GM12873 (cell line): ENCODE data around the gene DTX4.

ENCODE experiments used
- TF ChIP-seq, protein P1 (sequence below): IDR thresholded peaks from 2 replicates; pipeline ENCODE4 v1.5.1; 2012; ENCODE audit warnings: low read depth, mild to moderate bottlenecking, moderate library complexity, low read length, control low read depth; ENCODE audit not compliant: insufficient read depth; ENCODE audit errors: missing control alignments

Gene DTX4

DNA sequence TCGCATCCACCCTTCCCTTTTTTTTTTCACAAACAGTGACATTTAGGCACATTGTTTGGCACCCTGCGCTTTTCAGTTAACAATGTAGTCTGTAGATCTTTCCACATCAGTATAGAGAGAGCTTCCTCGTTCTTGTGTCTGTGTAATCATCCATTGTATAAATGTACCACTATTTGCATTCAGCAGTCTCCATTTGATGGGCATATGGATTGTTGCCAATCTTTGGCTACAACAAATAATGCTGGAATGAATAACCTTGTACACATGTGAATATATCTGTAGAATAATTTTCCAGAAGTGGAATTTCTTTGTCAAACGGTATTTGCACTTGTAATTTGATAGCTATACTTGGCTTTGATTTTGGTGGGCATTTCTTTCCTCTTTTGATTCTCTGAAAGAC, 23.7 kb downstream of the DTX4 start:
- TF ChIP-seq, protein P1, sequence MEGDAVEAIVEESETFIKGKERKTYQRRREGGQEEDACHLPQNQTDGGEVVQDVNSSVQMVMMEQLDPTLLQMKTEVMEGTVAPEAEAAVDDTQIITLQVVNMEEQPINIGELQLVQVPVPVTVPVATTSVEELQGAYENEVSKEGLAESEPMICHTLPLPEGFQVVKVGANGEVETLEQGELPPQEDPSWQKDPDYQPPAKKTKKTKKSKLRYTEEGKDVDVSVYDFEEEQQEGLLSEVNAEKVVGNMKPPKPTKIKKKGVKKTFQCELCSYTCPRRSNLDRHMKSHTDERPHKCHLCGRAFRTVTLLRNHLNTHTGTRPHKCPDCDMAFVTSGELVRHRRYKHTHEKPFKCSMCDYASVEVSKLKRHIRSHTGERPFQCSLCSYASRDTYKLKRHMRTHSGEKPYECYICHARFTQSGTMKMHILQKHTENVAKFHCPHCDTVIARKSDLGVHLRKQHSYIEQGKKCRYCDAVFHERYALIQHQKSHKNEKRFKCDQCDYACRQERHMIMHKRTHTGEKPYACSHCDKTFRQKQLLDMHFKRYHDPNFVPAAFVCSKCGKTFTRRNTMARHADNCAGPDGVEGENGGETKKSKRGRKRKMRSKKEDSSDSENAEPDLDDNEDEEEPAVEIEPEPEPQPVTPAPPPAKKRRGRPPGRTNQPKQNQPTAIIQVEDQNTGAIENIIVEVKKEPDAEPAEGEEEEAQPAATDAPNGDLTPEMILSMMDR: no peak

DNA sequence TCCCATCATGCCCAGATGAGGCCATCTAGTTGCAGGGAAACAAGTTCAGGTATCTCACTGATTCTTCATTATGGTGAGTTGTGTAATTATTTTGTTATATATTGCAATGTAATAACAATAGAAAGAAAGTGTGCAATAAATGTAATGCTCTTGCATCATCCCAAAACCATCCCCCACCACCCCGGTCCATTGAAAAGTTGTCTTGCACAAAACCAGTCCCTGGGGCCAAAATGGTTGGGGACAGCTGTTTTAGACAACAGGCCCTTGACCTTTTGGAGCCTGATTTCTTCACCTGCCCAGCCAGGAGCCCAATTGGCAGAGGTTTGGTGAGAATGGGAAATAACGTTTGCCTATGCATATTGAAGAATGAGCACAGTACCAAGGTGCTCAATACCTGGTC, 24.8 kb downstream of the DTX4 start:
- TF ChIP-seq, protein P1: no peak

DNA sequence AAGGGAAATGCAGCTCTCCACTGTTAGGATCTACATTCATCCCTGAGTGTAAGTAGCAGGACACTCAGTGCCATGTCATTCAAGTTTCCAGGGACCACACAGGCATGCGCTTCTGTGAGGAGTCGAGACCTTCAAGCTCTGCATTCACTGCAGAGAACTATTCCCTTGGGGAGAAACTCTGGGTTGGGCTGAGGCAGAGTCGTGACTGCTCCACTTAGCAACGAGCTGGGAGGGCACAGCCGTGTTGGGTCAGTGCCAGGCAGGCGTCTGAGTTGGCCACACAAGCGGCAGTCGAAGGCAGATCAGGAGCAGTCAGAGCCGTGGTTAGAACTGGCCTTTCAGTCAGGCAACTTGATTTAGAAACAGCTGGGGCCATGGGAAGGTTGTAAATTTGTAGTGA, 26.1 kb downstream of the DTX4 start:
- TF ChIP-seq, protein P1: no peak

DNA sequence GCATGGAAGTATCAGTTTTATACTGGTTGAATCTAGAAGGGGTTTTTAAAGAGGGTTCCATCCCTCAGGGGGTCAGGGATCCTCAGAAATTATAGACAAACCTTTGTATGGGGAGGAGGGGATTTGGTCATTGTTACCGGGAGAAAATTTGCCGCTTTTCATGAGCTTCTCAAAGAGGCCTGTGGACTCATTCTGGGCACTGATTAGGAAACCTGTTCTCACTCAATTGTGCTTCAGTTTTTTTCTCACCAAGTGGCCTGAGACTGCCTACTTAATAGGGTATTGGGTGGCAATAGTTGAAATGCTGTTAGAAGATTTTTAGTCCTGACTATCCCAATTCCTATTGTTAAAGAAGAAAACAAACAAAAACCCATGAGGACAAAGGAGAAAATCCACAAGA, 26.8 kb downstream of the DTX4 start:
- TF ChIP-seq, protein P1: no peak

DNA sequence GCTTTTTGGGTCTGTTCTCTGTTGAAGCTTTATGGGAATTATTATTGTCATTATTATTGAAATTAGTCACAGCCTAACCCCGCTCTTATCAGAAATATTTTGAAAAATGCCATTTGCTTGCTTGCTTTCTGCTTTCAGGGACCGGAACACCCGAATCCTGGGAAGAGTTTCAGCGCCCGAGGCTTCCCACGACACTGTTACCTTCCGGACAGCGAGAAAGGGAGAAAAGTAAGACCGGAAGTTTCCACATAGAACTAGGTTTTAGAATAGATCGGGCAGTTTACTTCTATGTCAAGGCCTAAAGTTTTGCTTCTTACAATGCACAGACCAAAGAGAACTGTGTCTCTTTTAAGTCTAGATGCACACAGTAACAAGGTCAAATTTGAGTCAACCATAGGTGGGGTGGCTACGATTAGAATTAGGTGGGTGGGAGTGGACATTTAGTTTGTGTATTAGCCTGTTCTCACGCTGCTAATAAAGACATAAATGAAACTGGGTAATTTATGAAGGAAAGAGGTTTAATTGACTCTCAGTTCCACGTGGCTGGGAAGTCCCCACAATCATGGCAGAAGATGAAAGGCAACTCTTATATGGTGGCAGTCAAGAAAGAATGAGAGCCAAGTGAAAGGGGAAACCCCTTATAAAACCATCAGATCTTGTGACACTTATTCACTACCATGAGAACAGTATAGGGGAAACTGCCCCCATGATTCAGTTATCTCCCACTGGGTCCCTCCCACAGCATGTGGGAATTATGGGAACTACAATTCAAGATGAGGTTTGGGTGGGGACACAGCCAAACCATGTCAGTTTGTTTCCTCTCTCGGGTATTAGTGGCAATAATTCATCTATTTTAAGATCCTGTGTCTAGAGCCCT, 27.9 kb downstream of the DTX4 start:
- TF ChIP-seq, protein P1: no peak

DNA sequence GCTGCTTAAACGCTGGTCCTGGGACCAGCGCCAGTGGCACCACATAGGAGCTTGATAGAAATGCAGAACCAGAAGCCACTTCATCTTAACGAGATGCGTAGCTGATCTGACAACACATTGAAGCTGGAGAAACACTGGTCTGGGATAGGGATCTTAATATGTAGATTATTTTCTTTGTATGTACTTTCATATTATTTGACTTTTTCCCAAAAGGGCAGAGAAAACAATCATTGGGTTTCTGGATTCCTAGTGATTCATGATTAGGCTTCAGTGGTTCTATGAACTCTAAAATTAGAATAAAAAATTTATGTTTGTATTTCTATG, 28.5 kb downstream of the DTX4 start:
- TF ChIP-seq, protein P1: no peak

DNA sequence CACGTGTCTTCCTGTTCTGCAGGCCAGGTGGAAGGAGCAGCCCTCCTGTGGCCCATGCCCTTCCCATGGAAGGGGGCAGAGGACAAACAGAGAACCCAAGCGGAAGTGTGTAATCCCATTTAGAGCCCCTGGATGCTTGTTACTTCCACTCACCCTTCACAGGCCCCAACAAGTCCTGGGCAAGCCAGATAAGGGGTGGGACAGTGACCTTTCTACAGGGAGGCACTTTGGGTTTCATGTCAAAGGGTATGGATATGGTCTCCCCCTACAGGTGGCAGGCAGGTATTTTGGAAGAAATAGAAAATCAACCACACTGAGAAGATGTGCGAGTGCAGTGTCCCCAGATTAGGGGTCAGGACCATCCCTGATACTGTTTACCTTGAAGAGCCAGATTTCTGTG, 29.4 kb downstream of the DTX4 start:
- TF ChIP-seq, protein P1: peak; percentile 44
